Gastroesophageal sphincter (tissue), 3 donors: ENCODE results near the gene ZNF444.

Experiments
- CTCF ChIP-seq, 4 experiments: fragments of 200-600 bp in 2 of 4; fragments of 450-650 bp in 2 of 4; sonication (generic) in 1 of 4; IDR thresholded peaks; one replicate each; pipeline ENCODE4 v1.5.1; 2017 to 2019; ENCODE audit warnings: antibody characterized with exemption in 4 of 4, mild to moderate bottlenecking in 2 of 4, moderate library complexity in 2 of 4
- EP300 ChIP-seq: sonication (generic); formaldehyde crosslinking; IDR thresholded peaks from one replicate; pipeline ENCODE4 v1.6.1; 2017; ENCODE audit warnings: antibody characterized with exemption, mild to moderate bottlenecking
- POLR2A ChIP-seq, 2 donors: fragments of 450-650 bp; IDR thresholded peaks; one replicate each; pipeline ENCODE4 v1.6.1; 2017; ENCODE audit warnings: antibody characterized with exemption in 2 of 2, mild to moderate bottlenecking in 2 of 2, moderate library complexity in 1 of 2
- POLR2AphosphoS5 ChIP-seq: sonication (generic); formaldehyde crosslinking; IDR thresholded peaks from one replicate; pipeline ENCODE4 v1.6.1; 2017; ENCODE audit warnings: antibody characterized with exemption

GRCh38 chr19:56199687-56200086 lies 58.6 kb downstream of the ZNF444 start:
- TF ChIP-seq CTCF (IDR thresholded peaks at IDR 0.05) (no peak), POLR2A (IDR thresholded peaks at IDR 0.05) (no peak), POLR2AphosphoS5 (no peak), EP300 (no peak)
